NCI-H1092 (cell line): ENCODE results near the gene ADGRV1.

Source experiments
- DNase-seq: peaks from one replicate; lab custom pipeline; 2025; lab: John Stamatoyannopoulos, UW

The ADGRV1 gene

DNA sequence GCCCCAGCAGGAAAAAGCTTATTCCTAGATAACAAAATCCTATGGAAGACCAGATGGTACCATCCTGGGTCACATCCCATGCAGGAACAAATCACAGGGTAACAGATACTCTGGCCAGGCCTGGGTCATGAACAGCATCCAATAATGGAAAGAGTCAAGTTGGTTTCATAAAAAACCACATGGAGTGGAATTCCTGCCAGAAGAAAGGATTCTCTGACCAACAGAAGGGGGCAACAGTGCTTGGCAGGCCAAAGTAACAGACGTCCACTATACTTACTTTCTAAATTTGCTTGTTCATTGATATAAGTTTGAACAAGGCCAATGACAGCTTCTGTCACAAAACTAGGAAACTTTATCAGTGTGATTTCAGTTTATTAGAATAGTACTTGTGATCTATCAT, 551.0 kb downstream of the ADGRV1 start:
- no peak for DNase-seq

DNA sequence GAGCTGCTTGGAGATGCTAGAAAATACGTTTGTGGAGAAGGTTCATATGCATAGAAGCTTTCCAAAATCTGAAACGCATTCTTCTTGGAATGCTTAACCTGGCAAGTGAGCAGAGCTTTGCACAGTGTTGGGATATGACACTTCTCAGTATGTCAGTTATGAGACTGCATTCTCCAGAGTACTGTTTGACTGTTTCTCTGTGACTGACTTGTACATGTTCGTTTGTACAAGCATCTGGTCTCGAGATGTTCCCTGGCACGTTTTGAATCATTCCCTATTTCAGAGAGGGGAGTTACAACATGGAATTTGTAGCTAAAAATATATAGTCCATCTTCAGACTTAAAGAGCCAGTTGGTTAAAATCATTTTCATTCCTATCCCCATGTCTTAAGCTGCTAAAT, 552.1 kb downstream of the ADGRV1 start:
- DNase-seq: no peak

DNA sequence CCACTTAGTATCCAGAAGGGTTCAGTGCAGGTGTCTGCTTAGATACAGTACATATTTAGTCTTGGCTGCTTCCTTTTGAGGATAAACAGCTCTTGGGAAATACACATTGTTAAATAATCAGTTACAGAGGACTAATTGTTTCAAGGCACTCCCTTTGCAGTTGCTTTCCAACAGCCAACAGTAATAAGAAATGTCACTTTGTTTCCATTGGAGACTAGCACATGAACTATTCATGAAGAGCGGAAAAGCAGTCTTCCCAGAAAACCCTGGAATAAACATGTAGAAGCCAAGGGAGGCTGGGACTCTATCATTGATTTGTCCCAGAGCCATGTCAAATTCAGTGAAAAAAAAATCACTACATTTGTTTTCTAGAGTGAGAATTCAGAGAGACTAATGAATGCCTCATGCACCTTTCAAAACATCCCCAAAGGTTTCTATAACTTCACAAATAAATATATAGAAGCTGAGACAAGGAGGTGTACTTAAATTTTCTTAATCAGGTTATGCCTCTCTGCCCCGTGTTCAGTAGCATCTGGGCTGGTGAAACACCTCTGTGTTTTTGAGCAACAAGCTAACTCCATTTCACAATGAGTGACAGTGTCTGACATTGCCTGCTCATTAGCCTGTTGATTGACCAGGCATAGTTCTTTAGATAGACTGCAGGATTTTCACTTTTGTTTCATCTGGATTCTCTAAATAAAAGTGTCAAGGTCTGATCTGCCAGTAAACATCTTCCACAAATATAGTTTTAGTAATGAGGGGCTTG, 553.1 kb downstream of the ADGRV1 start:
- DNase-seq: no peak

DNA sequence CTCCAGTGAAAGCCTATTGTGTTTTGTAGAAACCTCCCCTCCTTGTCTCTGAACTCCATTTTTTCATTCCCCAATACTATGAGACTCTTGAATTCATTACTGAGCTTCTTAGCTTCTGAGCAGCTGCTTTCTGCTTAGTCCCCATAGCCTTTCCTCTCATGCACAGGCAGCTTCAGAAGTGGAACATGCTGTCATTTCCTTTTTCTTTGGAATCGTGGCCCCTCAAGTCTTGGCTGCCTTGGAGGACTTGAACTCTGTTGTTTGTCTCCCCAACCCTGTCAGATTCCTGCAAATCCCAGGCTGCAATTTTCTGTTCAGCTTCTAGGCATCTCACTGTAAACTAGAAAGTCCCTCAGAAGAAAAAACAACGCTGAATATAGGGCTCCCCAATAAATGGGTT, 556.1 kb downstream of the ADGRV1 start:
- DNase-seq: no peak

DNA sequence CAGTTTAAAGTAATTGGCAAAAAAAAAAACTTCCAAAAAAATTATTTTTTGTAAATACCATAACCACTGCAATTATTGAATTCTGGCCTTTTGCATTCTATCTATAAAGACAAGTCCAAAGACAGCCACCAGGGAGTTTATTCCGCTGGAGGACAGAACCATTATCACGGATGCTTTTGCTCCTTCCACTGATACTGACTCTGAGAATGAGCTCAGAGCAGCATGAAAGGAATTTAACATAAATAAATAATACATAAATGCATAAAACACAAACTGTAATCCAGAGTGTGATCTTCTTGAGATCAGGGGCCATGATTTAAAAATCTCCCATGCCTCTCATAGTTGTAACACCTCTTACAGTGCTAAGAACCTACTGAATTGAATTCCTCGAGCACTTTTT, 559.8 kb downstream of the ADGRV1 start:
- DNase-seq: no peak

DNA sequence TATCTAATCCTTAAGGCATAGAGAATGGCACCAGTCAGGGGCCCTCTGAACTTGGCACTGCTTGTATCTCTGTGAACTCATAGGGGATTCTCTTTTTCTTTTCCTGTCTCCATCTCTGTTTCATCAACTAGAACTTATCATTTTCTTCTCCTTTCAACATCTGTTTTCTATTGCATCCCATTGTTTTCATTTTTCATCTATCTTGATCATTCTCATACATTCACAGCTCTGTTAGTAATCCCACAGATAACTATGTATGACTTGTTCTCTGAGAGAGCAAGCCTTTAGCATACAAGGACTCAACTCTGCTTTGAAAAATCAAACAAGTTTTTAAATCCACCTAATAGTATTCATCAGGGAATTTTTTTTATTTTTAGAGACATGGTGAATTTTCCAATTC, 560.2 kb downstream of the ADGRV1 start:
- no peak for DNase-seq

DNA sequence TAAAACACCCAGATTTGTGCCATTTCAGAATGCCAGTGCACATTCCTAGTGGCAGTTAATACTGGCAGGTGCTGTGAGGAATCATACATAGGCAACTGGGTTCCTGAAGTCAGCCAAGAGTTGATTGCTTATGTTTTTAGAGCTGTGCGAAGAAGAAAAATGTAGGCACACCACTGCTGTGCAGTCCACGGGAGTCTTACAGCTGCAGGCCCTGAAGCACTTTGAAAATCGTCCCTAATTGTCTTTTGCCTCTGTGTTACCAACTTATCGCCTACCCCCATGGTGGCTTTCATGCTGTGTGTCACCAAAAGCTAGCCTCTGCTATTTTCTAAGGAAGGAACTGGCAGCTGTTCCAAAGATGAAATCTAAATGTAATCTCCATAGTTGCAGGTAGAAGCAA, 560.6 kb downstream of the ADGRV1 start:
- no peak for DNase-seq

DNA sequence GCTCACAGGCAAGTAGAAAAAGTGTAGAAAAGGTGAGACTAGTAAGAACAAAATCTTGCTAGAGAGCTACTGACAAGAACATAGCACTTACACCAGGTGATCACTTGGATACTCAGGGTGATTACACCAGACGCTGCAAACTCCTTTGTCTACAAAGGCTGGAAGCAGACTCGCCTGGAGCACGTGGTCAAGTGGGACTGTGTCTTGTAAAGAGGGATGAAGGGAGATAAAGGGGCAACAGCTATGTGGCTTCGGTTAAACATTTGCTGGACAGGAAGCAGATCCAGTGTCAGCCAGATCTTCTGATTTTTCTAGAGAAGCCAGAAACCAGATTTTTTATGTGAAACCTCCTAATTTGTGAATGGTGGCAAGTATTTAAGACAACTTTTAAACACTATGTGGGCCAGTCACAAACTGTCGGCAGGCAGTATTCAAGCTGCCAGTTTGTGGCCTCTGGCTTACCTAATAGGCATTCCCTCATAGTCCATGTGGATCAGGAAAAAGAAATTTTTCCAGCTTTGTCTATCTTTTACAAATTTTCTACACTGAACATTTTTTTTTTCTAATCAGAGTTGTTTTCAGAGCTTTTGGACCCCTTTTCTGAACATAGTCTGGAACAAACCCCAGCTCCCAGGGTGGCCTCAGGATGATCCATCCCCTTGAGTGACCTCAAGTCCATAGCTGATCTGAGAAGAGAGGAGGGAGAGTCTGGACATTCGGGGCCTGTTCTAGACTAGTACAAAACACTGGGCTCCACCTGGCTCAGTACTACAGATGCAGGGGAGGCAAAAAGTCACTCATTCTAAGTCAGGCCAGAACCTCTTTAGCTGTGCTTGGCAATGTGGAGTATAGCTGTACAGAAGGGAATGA, 561.6 kb downstream of the ADGRV1 start:
- no peak for DNase-seq

DNA sequence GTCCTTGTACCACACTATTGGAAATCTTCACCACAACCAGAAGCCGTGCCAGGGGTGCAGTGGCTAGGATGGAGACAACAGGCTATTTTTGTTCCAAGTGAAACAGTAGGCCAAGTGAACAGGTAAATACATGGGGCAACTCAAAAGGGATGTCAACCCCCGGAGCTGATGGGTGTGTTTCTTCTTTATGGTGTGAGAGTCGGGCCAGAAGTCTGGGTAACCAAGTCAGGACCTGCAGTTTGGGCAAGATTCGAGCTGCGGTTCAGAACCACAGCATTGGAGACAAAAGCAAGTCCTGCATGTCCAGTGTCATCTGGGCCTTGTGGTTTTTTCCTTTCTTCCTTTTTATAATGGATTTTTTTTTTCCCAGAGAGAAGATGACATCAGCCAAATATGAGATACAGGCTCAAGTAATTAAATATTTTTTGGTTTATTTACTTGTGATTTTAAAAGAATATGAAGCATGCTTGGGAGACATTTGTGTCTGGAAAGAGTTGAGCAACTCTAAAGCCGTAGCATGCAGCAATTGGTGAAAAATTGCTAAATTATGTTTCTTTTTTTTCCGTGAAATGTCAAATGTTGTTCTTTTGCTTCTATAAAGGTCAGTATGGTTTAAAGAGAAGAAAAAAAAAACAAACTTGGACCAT, 562.9 kb downstream of the ADGRV1 start:
- no peak for DNase-seq

DNA sequence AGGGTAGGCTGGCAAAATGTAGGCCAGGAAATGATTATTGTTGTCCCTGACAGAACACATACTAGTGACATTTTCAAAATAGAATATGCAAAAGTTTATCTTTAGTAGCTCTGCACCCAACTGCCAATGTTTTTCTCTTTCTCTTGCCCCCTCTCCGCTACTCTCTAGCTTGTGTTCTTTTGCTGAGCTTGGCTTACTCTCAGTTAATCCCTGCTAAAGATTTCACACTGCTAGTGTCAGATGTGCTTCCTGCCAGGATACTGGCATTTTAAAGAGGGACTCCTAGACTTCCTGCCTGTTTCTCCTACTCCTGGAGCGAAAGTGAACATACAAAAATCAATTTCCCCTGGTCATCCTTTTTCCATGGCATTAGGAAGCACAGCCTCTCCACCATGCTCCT, 564.1 kb downstream of the ADGRV1 start:
- no peak for DNase-seq

DNA sequence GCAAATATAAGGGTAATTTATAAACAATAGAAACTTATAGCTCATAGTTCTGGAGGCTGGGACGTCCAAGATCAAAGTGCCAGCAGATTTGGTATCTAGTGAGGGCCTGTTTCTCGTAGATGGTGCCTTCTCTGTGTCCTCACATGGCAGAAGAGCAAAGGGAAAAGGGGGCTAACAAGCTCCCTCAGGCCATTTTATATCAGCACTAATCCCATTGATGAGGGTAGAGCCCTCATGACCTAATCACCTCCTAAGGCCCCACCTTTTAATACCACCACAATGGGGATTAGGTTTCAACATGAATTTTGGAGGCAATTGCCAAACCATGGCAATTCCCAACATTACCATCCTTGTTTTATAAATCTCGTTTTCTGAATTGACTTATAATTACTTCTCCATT, 564.7 kb downstream of the ADGRV1 start:
- no peak for DNase-seq

DNA sequence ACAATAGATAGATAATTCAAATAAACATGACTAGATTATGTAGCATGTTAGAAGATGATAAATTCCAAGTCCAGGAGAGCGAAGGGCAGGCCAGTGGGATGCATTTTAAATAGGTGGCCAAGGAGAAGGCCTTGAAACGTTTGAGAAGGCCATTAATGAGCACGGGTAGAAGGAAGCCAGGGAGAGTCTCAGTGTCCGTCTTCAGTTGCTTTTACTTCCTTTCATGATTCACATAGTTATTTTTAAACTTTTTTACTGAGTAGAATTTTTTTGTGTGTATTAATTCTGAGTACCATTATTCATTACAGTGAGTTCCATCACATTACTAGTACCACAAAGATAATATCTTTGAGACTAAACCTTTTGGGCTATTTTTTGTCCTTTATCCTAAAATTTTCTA, 565.3 kb downstream of the ADGRV1 start:
- no peak for DNase-seq

DNA sequence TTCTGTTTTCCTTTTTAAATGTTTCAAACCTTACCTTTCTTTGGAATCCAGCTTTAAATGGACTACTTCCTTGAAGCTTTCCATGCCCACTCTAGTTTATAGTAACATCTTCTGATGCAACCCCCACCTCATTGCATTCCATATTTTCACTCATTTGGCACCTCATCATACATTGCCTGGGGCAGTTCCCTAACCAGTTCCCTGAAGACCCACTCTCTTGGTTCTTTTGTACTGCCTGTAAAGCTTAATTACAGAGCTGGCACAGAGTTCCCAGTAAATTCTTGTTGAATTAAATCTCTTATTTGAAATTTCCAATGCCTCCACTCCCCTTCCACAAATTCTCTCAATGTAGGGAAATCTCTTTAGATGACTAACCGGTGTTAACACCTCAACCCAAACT, 567.3 kb downstream of the ADGRV1 start:
- DNase-seq: no peak

DNA sequence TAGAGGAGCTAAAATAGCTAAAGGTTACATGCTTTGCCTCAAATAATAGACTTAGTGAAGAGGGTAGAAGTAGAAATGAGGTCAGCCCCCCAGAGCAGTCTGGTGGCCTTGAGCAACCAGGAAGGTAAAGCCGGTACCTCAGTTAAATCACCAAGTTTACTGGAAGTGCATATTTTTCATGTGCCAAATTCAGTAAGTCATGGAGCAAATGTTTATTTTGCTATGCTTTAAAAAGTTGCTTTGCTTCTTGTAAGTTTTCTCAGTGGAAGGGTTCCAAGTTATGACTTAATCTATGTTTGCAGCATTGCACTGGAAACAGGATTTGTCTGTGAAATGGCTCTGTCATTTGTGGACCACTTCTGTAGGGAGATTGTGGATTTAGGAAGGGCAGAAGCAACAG, 567.9 kb downstream of the ADGRV1 start:
- no peak for DNase-seq

DNA sequence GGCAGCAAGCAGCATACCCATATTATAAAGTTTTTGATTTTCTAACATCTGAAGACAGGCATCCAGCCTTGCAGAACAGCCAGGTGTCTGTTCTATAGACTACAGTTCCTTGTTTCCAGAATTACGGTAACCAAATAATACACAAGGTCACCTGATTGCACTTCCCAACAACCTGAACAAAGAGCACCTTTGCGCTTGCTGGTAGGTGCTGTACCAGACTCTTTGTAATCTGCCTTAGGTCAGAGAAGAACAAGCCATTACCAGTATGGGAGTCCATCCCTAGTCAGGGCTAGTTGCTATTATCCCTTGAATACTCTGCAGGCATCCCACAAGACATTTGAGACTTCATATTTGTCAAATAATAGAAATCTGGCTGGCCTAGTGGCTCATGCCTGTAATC, 568.3 kb downstream of the ADGRV1 start:
- DNase-seq: no peak

DNA sequence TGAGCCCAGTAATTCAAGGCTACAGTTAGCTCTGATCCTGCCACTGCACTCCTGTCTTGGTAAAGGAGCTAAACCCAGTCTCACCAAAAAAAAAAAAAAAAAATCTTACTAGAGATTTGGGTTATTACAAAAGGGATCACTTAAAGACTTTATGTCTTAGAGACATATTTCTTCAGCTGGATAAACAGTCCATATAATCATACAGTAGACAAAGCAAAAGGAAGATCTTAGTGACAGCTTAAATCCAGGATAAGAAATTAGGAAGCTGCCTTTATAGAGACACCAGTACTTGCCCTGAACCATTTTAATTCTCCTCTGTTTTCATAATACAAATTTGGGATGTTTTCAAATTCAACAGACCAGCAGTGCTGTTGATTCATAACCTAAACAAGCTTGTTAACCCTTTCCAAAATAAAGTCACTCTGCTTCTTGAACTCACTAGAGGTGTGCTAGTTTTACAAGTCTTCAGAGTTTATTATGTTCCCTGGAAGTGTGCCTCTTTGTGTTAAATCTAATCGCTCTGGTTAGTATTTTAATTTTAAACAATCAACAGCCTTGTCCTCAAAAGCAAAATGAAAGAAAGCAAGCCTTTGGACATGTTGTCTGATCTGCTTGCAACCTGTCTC, 569.0 kb downstream of the ADGRV1 start:
- no peak for DNase-seq

DNA sequence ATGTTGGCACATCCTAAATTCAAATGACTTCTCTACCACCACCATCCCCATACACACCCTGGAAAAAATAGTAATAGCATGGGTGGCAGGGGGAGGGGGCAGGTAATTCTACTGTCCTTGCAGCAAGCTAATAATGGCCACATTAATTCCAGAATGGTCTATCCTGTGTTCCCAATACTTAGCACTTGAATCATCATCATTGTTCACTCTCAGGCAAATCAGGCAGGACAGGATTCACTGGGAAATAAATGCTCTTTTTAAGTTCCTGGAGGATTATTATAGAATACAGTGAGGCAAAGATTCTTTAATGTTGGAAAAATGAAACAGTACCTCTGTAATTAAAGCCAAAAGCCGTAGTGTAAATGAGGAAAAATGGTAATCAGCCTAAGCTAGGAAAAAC, 570.0 kb downstream of the ADGRV1 start:
- no peak for DNase-seq

DNA sequence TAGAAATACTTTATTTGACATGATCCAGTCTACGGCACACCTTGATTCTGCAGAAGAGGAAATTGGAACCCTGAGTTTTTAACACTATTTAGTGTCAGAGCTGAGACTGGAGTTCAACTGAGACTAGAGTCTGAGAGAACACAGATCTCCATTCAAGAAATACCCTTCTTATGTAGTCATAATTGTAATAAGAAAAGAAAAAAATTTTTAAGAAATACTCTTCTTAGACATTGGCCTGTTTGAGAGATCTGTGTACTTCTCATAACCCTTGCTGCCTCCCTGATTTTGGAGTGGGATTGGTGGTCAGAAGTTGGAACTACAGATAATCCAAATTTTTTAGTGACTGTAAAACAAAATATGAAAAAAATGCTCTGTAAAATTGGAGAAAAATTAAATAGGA, 571.2 kb downstream of the ADGRV1 start:
- DNase-seq: no peak

DNA sequence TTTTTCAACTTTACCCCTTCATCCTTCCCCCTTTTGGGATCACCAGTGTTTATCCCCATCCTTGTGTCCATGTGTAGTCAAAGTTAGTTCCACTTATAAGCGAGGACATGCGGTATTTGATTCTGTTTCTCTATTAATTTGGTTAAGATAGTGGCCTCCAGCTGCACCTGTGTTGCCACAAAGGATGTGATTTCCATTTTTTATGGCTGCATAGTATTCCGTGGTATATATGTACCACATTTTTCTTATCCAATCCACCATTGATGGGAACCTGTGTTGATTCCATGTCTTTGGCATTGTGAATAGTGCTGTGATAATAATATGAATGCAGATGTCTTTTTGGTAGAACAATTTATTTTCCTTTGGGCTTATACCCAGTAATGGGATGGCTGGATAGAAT, 572.2 kb downstream of the ADGRV1 start:
- no peak for DNase-seq

DNA sequence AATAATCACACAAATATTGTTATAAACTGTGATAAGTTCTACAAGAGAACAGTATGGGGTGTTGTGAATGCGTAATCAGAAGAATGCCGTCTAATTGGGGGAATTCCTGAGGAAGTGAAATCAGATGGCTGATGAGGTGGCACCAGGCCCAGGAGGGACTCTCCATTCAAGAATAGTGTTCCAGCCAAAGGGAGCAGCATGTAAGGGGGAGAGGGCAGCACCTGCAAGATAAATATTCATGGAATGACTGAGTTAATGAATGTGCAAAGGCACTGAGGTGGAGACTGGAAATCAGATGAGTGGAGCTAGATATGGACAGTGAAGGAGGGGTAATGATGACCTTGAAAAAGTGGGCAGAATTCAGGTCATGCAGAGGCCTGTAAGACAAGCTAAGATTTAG, 574.0 kb downstream of the ADGRV1 start:
- DNase-seq: no peak

DNA sequence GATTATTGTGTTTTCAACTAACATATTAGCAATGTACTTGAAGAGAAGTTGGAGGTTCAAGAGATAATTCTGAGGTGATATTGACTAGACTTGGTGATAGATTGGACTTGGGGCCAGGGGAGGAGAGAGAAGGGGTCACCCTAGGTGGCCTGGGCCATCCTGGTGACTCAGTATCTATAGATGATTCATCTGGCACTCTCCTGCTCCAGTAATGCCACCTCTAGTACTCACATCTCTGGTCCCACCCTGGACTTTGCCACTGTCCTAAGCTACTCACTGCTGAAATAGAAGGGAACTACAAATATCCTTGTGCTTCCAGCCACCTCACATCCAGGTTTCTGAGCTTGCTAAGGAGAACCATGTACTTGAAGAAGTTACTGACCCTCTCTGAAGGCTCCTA, 574.6 kb downstream of the ADGRV1 start:
- no peak for DNase-seq

DNA sequence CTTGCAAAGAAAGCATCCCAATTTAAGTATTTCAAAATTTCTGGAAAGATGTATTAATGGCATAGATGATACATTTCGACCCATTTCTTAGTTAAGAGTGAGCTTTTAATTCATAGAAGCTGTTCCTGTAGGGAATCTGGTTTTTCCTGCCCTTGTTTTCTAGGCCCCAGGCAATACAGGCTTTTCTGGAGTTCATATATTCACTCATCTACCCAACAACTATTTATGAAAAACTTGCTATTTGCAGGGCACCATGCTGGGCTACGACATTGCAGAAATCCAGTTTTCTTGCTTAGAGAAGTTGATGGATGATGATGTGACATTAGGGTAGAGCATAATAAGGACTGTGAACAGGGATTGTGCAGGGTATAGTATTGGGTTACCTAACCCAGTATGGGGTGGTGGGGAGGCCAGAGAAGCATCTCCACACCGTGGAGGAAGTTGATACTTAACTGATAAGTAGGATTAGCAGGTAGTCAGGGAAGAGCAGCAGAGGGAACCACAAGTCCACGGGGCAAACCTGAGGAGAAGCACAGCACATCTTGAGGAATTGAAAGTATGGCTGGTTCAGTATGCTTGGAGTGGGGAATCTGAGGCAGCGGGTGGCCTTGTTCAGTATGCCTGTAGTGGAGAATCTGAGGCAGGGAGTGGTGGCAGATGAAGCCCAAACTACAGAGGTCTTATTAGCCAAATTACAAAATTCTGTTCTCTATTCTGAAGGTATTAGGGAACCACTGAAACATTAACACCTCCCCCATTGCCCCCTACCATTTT, 577.1 kb downstream of the ADGRV1 start:
- no peak for DNase-seq
